Chondrocyte (in vitro differentiated cells): ENCODE results near the gene ZNF41. TPM values are rescaled to one million over a fixed set of nuclear protein-coding genes. Genes with fewer than 3 reads are reported as not detected.
A peak's percentile ranks its signal among the peaks of the same experiment; 100 is the strongest.

ENCODE experiments used
- DNase-seq: peaks from one replicate; pipeline ENCODE4 v3.0.0; 2021; ENCODE audit warnings: mixed read lengths, low spot score
- H3K27ac Mint-ChIP-seq: one replicate; pipeline ENCODE4 v1.8.0; 2021; ENCODE audit warnings: mild to moderate bottlenecking, moderate library complexity, mixed read lengths; ENCODE audit not compliant: unreplicated experiment
- H3K27me3 Mint-ChIP-seq: 2 replicates; pipeline ENCODE4 v1.8.0; 2021; ENCODE audit warnings: low read depth, mixed read lengths
- H3K36me3 Mint-ChIP-seq: 2 replicates; pipeline ENCODE4 v1.8.0; 2021; ENCODE audit warnings: low read depth, mixed read lengths
- H3K4me1 Mint-ChIP-seq: 2 replicates; pipeline ENCODE4 v1.8.0; 2021; ENCODE audit warnings: low read depth, mild to moderate bottlenecking, mixed read lengths
- H3K4me3 Mint-ChIP-seq: one replicate; pipeline ENCODE4 v1.8.0; 2021; ENCODE audit warnings: mild to moderate bottlenecking, moderate library complexity, mixed read lengths; ENCODE audit not compliant: unreplicated experiment
- H3K9me3 Mint-ChIP-seq: 2 replicates; pipeline ENCODE4 v1.8.0; 2021; ENCODE audit warnings: low read depth, mixed read lengths
- CTCF ChIP-seq: fragments of 200-600 bp; sonication (generic); IDR thresholded peaks from 2 replicates; pipeline ENCODE4 v1.5.0; 2021; ENCODE audit warnings: antibody characterized with exemption, mild to moderate bottlenecking, moderate library complexity
- long read RNA-seq: library from polyadenylated mRNA; stranded (forward); transcript quantifications from one replicate; pipeline ENCODE4 v2.0.0, GENCODE V29; 2021
- total RNA-seq: library from RNA; stranded (reverse); gene quantifications from 3 replicates; pipeline ENCODE4 v1.2.1, GENCODE V29; 2021

The ZNF41 gene
- 4.9 to 6.8 TPM (median 6.8 TPM) in 3 replicates for total RNA-seq
- long read RNA-seq, partial matches to known transcripts = 0 of 12 reads
- long read RNA-seq, other reads (novel, unspliced or antisense) = 12 of 12 reads

- peaks cover under 1% of the 10 kb centered on the region for H3K9me3 Mint-ChIP-seq
- H3K36me3 Mint-ChIP-seq = no peaks in the 10 kb centered on the region
- H3K27ac Mint-ChIP-seq = peak within 1 kb of the TSS; percentile 96
- H3K27me3 Mint-ChIP-seq = no peaks in the 10 kb centered on the region
- H3K4me3 Mint-ChIP-seq = peak within 1 kb of the TSS; percentile 72
- TF ChIP-seq CTCF = no peak
- peaks cover 33% of the 10 kb centered on the region for H3K4me1 Mint-ChIP-seq
- no peak for DNase-seq
These were observed at the start of gene ZNF41 for GRCh38 chrX:47482512-47483305. Gene ZNF41, minus strand, starts transcription at chrX:47483222. Its CDS starts 15,741 bp downstream, at chrX:47467481.

GRCh38 chrX:47530049-47530448 lies 47.0 kb upstream of the ZNF41 start:
- no peak for DNase-seq
- Mint-ChIP-seq H3K9me3 (no peaks in the 10 kb centered on the region), H3K4me1 (no peaks in the 10 kb centered on the region), H3K4me3 (no peak overlapping the region), H3K36me3 (no peaks in the 10 kb centered on the region), H3K27ac (no peak overlapping the region), H3K27me3 (no peaks in the 10 kb centered on the region)
- no peak for TF ChIP-seq CTCF

- Mint-ChIP-seq H3K4me3 (no peak overlapping the region), H3K27me3 (no peaks in the 10 kb centered on the region), H3K27ac (no peak overlapping the region), H3K9me3 (no peaks in the 10 kb centered on the region), H3K36me3 (no peaks in the 10 kb centered on the region), H3K4me1 (no peaks in the 10 kb centered on the region)
- no peak for DNase-seq
- no peak for TF ChIP-seq CTCF
These were observed 46.5 kb upstream of the ZNF41 start for GRCh38 chrX:47529548-47529947.

- Mint-ChIP-seq H3K9me3 (peaks cover 10% of the 10 kb centered on the region), H3K36me3 (no peaks in the 10 kb centered on the region), H3K27me3 (no peaks in the 10 kb centered on the region), H3K27ac (no peak overlapping the region), H3K4me3 (peak overlapping the region; percentile 71), H3K4me1 (peaks cover 3% of the 10 kb centered on the region)
- TF ChIP-seq CTCF = peak; percentile 46
- DNase-seq = no peak
These were observed 40.7 kb upstream of the ZNF41 start for GRCh38 chrX:47523713-47524166.

GRCh38 chrX:47523297-47523696 lies 40.3 kb upstream of the ZNF41 start:
- peak overlapping the region; percentile 43 for H3K27ac Mint-ChIP-seq
- no peak for DNase-seq
- peak; percentile 87 for TF ChIP-seq CTCF
- H3K36me3 Mint-ChIP-seq = no peaks in the 10 kb centered on the region
- H3K9me3 Mint-ChIP-seq = peaks cover 10% of the 10 kb centered on the region
- peaks cover 3% of the 10 kb centered on the region for H3K4me1 Mint-ChIP-seq
- peak overlapping the region; percentile 71 for H3K4me3 Mint-ChIP-seq
- no peaks in the 10 kb centered on the region for H3K27me3 Mint-ChIP-seq
